Sciatic nerve (tissue), 2 donors: ENCODE data around the gene ULBP1. TPM values are rescaled to one million over a fixed set of nuclear protein-coding genes. Genes with fewer than 3 reads are reported as not detected.
"Not testable (repeated sequence)": the region's sequence is repeated elsewhere in the genome, so short reads cannot be mapped to it uniquely, and the experiment has no call there.

Source experiments
- ATAC-seq: fragments of 200-7000 bp; cut with Tn5 transposase; one replicate; pipeline ENCODE4 v1.9.1; 2020; ENCODE audit warnings: mild to moderate bottlenecking, moderate library complexity
- DNase-seq: peaks from one replicate; pipeline ENCODE4 v3.0.0-alpha.2; 2020; ENCODE audit warnings: low spot score
- intact Hi-C: fragments of 100-400 bp; cut with DNase I; formaldehyde crosslinking; loops from one replicate; pipeline ENCODE4 v1.14.2; 2022
- total RNA-seq: library from RNA; stranded (reverse); fragmentation: NEBNext Ultra II Directional; extraction: Animal tissue kit (Norgen Biotek cat#: 25700); gene quantifications from one replicate; pipeline ENCODE4 v1.2.1, GENCODE V29; 2021
- donor health status: DM: no; HTN: no; CAD: no.
- donor health status: DM: no; HTN: no; CAD: no.

Gene ULBP1, protein sequence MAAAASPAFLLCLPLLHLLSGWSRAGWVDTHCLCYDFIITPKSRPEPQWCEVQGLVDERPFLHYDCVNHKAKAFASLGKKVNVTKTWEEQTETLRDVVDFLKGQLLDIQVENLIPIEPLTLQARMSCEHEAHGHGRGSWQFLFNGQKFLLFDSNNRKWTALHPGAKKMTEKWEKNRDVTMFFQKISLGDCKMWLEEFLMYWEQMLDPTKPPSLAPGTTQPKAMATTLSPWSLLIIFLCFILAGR
- total RNA-seq: not detected

DNA sequence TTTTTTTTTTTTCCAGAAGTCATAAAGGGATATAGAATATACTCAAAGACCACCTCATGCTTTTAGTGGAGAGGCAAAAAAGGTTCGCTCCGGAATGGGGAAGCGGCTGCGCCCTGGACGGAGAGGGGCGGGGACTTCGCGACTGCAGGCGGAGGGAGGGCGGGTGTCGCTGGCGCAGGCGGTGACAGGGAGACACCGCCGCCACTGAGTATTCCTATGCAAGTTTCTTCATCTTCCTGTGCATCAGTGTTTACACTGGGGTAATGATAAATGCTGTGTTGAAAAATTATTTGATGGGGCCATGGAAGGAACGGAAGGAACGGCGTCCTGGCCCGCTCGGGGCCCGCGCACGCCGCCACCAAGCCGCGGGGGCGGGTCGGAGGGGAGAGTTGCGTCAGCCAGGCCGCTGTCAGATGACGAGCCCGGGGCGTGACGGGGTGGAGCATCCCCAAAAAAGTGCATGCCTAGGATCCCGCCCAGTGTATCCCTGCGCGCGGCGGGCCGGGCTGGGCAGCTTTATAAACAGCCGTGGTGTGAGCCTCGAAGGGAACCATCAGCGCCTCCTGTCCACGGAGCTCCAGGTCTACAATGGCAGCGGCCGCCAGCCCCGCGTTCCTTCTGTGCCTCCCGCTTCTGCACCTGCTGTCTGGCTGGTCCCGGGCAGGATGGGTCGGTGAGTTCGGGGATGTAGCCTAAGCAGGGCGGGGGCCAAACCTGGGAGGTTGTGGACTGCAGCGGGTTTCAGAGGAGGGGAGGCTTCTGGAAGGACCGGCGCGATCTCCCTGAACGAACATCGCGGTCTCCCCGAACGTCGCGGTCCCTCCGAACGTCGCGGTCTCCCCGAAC is at the start of gene ULBP1:
Gene ULBP1 (plus strand): TSS at position 482 of the 846 bp plus-strand sequence. CDS start 107 bp downstream, at position 589.
- ATAC-seq (peak; percentile 94), DNase-seq (peak; percentile 88)

DNA sequence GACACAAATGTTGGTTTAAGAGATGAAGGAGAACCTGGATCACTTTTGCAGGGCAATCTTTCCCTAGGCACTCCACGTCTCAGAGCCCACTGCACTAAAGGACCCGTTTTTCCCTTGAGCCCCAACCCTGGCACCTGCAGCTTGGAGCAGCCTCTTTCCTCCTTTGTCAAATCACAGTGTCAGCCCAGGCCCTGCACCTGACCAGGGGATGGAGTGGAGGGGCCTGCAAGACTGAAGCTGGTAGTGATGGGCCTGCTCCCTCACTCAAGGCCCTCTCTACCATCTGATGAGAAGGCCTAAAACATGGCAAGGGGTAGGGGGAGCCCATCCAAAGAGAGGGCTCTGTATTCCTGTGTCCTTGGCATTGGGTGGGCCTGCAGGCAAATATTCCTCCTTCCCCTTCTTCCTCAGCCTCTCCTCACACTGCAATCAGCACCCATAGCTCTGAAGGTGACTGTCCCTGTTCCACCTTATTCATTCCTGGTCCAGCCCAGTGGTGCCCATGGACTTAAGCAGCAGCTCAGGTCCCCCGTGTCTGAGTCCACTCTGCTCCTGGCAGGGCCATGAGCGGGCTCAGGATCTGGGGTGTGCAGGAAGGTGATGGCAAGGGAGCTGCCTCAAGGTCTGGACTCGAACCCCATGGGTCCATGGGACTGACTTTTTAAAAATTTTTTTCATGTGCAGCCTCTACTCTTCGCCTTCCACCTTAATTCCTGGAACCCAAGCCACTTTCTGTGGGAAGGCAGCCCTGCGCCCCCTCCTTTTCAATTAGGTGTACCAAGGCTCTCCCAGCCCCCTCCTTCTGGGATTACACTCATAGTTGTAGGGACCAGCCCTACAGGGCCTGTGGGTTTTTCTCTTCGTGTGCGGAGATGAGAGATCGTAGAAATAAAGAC is 47.5 kb upstream of the ULBP1 start:
- peak; percentile 28 for DNase-seq

More for the DNA sequence above, at the start of gene ULBP1:
- intact Hi-C loops: no loop called here

DNA sequence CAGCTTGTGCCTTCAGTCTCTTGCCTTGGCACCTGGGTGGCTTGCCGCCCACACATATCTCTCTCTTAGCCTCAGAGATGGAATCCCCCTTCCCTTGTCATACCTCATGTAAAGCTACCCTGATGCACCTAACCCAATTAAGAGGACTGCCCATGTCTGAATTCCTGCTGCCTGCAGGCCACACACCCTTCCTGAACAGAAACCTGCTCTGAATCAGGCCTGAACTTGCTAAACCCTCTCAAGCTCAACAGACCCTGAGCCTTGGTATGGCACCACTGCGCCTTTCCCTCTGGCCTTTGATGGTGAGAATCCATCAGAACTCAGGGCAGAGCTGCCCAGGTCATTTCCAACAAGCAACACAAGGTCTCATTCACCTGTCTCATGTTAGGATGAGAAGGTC is 46.1 kb upstream of the ULBP1 start:
- no peak for ATAC-seq

More for the DNA sequence above, 47.5 kb upstream of the ULBP1 start:
- no peak for ATAC-seq
- intact Hi-C loops: no loop called here

DNA sequence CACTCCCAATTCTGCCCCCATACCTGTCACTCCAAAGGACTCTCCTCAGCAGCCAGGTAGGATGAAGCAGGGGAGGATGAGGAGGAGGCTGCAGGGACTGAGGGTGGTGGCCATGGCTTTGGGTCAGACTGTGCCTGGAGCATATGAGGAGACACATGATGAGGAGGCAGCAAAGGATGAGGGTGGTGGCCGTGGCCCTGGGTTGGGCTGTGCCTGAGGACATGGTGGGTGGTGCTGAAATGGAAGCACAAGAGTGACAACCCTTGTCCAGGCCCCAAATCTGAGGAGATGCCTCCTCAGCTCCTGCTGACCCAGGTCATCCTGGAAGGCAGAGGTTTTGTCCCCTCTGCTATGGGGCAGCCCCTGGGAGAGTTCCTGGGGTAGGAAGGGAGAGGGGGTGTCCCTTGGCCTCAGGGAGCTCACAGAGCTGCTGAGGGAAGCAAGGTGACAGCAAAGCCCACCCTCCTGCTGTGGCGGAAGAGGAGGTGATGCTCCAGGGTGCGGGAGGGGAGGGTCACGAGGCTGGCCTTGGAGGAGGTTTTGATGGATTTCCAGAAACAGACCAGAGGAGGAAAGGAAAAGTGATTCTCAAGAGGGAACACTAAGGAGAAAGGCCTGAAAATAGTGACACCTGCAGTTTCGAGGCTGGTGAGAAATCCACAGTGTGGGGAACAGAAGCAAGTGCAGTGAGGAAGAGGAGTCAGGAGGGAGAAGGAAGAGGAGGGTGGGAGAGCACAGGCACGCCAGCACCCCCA is 45.4 kb upstream of the ULBP1 start:
- no peak for ATAC-seq
- DNase-seq: no peak
- intact Hi-C loops: no loop called here

More for the DNA sequence above, 46.1 kb upstream of the ULBP1 start:
- intact Hi-C loops: no loop called here
- DNase-seq: no peak

DNA sequence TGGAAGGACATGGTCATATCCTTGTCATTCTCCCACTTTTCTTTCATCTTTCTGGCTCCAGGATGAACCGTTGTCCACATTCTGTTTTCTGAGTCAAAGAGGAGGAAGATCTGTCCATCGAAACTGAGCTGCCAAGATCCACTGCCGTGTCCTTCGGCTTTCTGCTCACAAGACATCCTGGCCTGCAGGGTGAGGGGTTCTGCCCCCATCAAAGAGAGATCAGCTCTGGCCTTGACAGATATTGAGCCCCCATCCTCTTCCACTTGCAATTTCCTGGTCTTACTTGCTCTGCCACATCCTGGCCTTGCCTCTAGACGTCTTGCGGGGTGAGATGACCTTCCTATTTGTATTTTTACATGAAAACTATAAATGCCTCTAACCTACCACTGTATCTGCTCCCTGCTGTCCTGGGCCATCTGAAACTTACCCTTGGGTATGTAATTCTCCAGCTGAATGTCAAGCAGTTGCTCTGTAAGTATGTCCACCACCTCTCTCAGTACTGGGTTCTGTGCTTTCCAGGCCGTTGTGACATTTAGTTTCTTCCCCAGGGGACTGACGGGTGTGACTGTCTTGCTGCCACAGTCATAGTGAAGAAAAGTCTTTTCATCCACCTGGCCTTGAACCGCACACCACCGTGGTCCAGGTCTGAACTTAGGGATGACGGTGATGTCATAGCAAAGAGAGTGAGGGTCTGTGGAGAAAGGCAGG is 44.5 kb upstream of the ULBP1 start:
- DNase-seq, intact Hi-C loops: not testable (repeated sequence)

DNA sequence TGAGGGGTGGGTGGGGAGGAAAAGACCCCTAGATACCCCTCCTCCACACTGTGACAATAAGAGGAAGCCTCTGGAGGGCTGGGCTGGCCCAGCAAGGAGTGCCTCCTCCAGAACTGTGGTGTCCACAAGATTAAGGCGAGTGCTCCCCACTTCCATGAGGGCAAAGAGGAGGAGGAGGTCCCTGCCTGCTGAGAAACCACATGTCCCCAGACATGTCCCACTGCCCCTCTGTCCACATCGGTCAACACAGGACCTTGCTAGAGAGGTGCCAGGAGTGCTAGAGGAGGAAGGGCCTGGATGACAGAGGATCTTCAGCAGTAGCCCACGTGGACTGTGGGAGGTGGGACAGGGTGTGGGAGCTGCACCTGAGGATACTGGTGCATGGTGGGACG is 43.9 kb upstream of the ULBP1 start:
- no peak for DNase-seq
- intact Hi-C loops: loop anchor here (5.0 kb wide), 1 partner anchor 83 kb away; no protein-coding TSS in a partner anchor
- ATAC-seq: no peak

More for the DNA sequence above, 44.5 kb upstream of the ULBP1 start:
- not testable (repeated sequence) for ATAC-seq

DNA sequence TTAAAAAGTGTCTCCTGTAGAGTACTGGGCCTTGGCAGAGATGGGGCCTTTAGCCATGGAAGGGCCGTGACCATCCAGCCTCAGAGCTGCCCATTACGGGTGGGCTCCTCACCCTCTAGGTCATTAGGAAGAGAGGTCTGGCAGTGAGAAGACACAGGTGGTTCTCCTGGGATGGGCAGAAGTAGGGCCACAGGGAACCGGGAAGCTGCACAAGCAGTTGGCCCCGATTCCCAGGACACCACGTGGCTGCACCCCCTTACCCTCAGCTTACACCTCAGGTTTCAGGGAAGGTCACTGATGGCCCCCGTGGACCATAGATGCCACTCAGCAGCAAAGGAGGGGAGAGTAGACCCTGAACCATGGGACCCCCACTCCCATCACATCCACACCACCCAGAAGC is 42.4 kb upstream of the ULBP1 start:
- ATAC-seq: no peak
- peak; percentile 23 for DNase-seq
- intact Hi-C loops: loop anchor here (5.0 kb wide), 1 partner anchor 84 kb away; no protein-coding TSS in a partner anchor

DNA sequence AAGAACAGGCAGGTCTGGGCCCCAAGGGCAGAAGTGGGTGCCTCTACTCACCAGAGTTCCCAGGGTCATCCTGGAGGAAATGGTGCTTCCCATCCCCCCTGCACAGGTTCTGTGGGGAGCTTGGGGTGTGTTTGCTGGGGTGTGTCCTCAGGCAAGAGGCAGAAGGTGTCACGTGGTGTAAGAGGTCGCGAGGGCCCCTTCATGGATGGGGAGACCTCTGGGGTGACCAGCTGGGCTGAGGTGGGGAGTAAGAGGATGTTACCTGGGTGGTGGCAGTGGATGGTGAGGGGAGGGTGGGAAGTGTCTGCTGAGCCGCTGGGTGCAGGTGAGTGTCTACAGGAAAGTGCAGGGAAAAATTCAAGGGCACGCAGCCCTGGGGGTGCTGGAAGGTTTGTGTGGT is 41.7 kb upstream of the ULBP1 start:
- intact Hi-C loops: loop anchor here (5.0 kb wide), 1 partner anchor 85 kb away; no protein-coding TSS in a partner anchor
- ATAC-seq, DNase-seq: not testable (repeated sequence)

DNA sequence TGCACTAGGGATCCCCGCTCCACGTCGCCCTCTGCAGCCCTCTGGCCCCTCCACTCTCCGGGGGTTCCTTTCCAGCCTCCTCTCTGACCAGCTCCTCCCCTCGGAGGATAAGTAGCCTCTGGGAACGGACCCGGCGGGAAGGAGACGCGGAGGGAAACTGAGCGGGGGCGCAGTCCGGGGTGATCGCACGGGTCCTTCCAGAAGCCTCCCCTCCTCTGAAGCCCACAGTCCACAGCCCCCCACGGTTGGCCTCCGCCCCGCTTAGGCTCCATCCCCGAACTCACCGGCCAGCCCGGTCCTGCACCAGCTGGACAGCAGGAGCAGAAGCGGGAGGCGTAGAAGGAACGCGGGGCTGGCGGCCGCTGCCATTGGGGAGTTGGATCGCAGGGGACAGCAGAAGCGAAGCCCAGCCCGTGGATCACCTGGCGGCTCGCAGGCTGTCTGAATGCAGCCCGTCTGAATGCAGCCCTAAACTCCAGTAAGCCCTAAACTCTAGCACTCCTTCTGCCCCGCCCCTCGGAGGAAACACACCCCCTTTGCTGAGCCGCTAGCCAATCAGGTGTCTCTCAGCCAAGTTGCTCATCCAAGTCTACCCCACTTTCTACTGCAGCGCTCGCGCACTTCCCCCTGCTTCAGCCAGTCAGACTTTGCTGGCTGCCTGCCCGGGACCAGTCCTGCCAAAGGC is 41.0 kb upstream of the ULBP1 start, which contains the start of gene RAET1G:
Gene RAET1G (minus strand): TSS at position 480 of the 685 bp plus-strand sequence. CDS start 111 bp downstream, at position 369.
- DNase-seq (peak; percentile 92), ATAC-seq (peak; percentile 92)
- intact Hi-C loops: loop anchor here (5.0 kb wide), 1 partner anchor 85 kb away; no protein-coding TSS in a partner anchor

DNA sequence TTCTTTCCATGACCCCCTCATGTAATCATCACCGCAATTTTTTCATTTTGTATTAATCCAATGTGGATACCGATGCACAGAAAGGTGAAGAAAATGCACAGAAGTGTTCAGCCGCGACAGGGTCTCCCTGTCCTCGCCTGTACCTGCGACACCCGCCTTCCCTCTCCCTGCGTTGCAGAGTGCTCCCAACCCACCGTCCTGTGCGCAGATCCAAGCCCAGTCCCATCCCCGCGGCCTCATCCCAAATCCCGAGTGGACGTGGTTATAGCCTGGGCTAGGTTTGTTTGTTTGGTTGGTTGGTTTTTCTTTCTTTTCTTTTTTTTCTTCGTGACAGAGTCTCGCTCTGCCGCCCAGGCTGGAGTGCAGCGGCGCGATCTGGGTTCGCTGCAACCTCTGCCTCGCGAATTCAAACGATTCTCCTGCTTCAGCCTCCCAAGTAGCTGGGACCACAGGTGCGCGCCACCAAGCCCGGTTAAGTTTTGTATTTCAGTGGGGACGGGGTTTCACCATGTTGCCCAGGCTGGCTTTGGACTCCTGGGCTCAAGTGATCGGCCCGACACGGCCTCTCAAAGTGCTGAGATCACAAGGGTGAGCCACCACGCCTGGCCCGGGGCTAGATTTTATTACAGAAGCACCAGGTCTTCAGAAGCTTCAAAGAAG is 40.3 kb upstream of the ULBP1 start:
- ATAC-seq (no peak), DNase-seq (no peak)
- intact Hi-C loops: loop anchor here (5.0 kb wide), 1 partner anchor 86 kb away; no protein-coding TSS in a partner anchor

DNA sequence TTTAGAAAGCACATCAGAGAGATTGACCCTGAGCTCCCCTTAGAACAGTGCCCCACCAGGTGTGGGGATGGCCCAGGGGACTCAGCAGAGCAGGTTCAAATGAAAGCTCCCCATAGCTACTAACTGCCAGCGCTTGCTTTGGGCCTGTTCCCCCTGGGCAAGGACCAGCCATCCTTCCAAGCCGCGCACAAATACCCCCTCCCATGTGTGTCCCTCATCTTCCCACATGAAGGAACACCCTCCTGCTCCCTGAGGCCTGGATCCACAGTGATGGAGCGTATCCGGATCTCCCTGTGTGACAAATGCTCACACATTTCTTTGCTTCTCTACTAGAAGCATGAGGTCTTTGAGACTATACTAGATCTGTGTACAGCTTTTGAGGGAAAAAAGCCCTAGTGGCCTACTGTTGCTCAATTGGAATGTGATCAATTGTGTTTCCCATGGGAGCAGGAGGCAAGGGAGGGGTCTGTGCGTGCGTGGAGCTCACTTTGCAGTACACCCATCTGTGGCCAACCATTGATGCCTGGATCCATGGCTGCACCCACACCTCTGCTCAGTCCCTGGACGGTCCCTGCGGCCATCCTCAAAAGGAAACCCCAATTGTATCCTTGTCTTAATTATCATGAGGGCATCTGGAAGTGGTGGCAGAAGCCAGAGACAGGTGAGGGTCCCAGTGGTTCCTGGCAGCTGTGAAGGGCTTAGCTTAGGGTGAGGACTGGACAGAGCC is 39.4 kb upstream of the ULBP1 start:
- no peak for DNase-seq
- intact Hi-C loops: loop anchor here (5.0 kb wide), 1 partner anchor 87 kb away; no protein-coding TSS in a partner anchor
- ATAC-seq: no peak

DNA sequence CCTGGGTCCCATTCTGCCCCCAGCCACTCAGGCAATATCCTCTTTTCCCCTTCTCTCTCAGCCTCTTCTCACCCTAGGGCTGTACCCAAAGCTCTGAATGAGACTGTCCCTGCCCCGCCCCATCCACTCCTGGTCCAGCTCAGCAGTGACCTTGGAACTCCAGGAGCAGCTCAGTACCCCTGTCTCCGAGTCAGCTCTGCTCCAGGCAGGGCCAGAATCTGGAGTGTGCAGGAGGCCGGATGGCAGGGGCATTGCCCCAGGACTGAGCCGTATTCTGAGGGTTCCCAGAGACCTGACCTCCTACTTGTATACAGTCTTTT is 38.9 kb upstream of the ULBP1 start:
- DNase-seq (no peak), ATAC-seq (no peak)
- intact Hi-C loops: loop anchor here (5.0 kb wide), 1 partner anchor 88 kb away; no protein-coding TSS in a partner anchor

DNA sequence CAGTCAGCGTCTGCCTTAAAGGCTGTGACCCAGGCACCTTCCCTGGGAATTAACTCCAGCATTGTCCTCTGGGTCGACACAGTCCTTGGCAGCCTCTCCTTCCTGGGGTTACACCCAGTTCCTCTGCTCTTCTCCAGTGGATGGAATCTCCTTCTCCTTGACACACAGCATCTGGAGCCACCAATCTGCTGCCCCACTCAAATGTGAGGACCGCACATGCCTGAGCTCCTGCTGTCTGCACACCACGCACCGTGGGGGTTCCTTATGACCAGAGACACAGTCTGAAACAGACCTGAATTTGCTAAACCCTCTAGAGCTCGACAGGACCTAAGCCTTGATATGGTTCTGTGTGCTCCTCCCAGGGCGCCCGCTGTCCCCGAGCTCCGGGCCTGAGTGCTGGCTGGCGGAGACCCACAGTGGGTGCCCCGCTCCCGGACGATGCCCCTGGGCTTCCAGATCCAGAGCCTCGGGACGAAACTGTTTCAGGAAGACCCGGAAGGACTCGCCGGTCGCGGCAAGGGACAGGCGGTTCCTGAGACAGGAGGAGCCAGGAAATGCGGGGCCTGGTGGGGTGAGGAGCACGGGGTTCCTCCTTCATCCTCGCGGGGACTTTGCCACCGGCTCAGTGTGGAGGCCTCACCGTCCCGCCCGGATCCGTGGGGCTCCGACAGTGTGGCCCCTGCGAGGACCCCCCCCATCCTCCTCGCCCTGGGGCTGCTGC is 38.3 kb upstream of the ULBP1 start:
- DNase-seq (no peak), ATAC-seq (peak; percentile 42)
- intact Hi-C loops: no loop called here

DNA sequence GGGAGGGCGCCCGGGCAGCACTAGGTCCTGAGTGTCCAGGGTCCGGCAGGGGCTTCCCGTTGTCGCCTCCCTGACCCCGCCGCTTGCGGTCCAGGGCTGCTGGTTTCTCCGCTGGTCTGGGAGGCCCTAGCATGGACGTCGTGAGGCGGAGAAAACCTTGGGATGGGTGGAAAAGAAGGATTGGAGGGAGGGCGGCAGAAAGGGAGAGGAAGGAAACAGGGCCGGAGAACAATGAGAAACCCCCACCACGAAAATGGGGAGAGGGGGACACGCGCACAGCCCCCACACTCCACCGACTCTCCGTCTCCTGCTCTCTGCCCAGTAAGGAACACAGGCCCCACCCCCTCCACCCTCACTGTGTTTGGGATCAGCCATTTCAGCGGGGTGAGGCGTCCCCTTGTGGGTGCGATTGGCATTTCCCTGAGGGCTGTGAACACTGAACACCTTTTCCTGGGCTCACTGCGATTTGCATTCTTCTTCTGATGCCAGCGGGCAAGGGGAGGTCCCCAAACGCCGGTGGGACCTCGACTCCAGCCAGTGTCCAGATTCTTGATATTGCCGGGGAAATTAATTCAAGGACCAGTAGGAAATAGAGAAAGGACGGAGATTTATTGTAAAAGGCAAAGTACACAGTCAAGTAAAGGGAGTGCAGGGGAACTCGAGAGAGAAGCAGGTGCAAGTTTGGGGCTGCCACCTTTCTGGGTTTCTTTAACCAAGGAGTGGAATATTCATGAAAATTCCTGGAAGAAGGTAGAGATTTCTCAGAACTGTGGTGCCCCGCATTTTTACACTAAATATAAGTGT is 37.6 kb upstream of the ULBP1 start:
- ATAC-seq: peak; percentile 92
- intact Hi-C loops: no loop called here
- peak; percentile 92 for DNase-seq
